Activated CD4-positive, alpha-beta T cell treated with anti-CD3 and anti-CD28 coated beads, Interleukin-2, Interleukin-6, amounts not matched to agents 100 ng/mL and 50 ng/mL, durations not matched to agents 16 hours and 8 hours (primary cell): Measurements from ENCODE around the gene UBE2QL1.
A peak's percentile ranks its signal among the peaks of the same experiment; 100 is the strongest.
"Not testable (repeated sequence)": the region's sequence is repeated elsewhere in the genome, so short reads cannot be mapped to it uniquely, and the experiment has no call there.

Source experiments
- DNase-seq: peaks from one replicate; pipeline ENCODE4 v3.0.0-alpha.2; 2020

The UBE2QL1 gene

GRCh38 chr5:6503342-6503741, 54.7 kb downstream of the UBE2QL1 start:
- DNase-seq: no peak

- DNase-seq: no peak
These were observed 56.2 kb downstream of the UBE2QL1 start for GRCh38 chr5:6504677-6505415.

- DNase-seq: no peak
These were observed 56.7 kb downstream of the UBE2QL1 start for GRCh38 chr5:6505416-6505755.

- DNase-seq: no peak
These were observed 57.3 kb downstream of the UBE2QL1 start for GRCh38 chr5:6505783-6506557.

- DNase-seq: no peak
These were observed 58.0 kb downstream of the UBE2QL1 start for GRCh38 chr5:6506611-6507010.

GRCh38 chr5:6508931-6509330, 60.3 kb downstream of the UBE2QL1 start:
- no peak for DNase-seq

- DNase-seq: no peak
These were observed 61.5 kb downstream of the UBE2QL1 start for GRCh38 chr5:6510132-6510531.

- no peak for DNase-seq
These were observed 62.3 kb downstream of the UBE2QL1 start for GRCh38 chr5:6510973-6511372.

- not testable (repeated sequence) for DNase-seq
These were observed 67.2 kb downstream of the UBE2QL1 start for GRCh38 chr5:6515812-6516211.

GRCh38 chr5:6516823-6517222, 68.2 kb downstream of the UBE2QL1 start:
- DNase-seq: no peak

- DNase-seq: no peak
These were observed 68.9 kb downstream of the UBE2QL1 start for GRCh38 chr5:6517510-6517909.

- DNase-seq: no peak
These were observed 69.8 kb downstream of the UBE2QL1 start for GRCh38 chr5:6518298-6519057.

GRCh38 chr5:6520201-6520600, 71.5 kb downstream of the UBE2QL1 start:
- no peak for DNase-seq

- DNase-seq: no peak
These were observed 73.7 kb downstream of the UBE2QL1 start for GRCh38 chr5:6522331-6522730.

- no peak for DNase-seq
These were observed 74.3 kb downstream of the UBE2QL1 start for GRCh38 chr5:6522923-6523322.

GRCh38 chr5:6525422-6525821, 76.8 kb downstream of the UBE2QL1 start:
- no peak for DNase-seq

GRCh38 chr5:6525910-6526309, 77.3 kb downstream of the UBE2QL1 start:
- DNase-seq: peak; percentile 20

- no peak for DNase-seq
These were observed 79.2 kb downstream of the UBE2QL1 start for GRCh38 chr5:6527749-6528455.

GRCh38 chr5:6535594-6535993, 86.9 kb downstream of the UBE2QL1 start:
- no peak for DNase-seq

GRCh38 chr5:6539060-6539459, 90.4 kb downstream of the UBE2QL1 start:
- no peak for DNase-seq

- DNase-seq: no peak
These were observed 91.6 kb downstream of the UBE2QL1 start for GRCh38 chr5:6540111-6540827.

GRCh38 chr5:6541256-6542013, 92.8 kb downstream of the UBE2QL1 start:
- no peak for DNase-seq
